GM15510 (cell line): Measurements from ENCODE around the gene PRKD3.

Experiments used
- POLR2A ChIP-seq: IDR thresholded peaks from 3 replicates; pipeline ENCODE4 v1.6.1; 2011; ENCODE audit warnings: borderline replicate concordance; ENCODE audit not compliant: insufficient read length; ENCODE audit errors: extremely low read depth

PRKD3 gene

GRCh38 chr2:37354531-37354930 lies 29.9 kb upstream of the PRKD3 start:
- TF ChIP-seq POLR2A = no peak

GRCh38 chr2:37350034-37350433 lies 25.4 kb upstream of the PRKD3 start:
- TF ChIP-seq POLR2A = no peak

DNA sequence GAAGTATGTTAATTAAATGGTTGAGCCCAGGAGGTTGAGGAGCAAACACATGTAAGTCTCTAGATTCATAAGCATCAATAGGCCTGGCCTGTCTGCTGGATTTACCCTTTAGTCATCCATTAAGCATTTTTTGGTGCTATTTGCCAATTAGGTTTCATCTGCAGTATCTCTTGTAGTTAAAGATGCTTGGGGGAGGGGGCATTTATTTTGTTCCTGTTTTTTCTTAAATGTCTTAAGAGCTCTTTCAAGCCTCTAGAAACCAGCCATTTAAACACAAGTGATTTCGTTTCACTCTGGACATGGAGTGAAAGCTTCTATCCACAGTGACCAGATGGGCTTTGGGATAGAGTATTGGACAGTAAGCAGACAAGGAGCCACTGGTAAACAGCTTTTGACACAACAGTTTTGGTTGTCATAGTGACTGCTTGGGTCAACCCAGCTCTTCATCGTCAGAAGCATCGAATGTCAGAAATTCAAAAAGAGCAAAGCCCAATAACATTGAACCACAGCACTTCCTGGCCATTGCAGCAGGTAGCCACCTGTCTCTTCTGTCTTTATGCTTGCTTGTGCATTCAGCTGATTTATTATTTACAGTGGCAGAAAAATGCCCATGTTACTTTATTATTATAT lies 24.7 kb upstream of the PRKD3 start:
- no peak for TF ChIP-seq POLR2A

GRCh38 chr2:37348155-37348554 lies 23.5 kb upstream of the PRKD3 start:
- no peak for TF ChIP-seq POLR2A

DNA sequence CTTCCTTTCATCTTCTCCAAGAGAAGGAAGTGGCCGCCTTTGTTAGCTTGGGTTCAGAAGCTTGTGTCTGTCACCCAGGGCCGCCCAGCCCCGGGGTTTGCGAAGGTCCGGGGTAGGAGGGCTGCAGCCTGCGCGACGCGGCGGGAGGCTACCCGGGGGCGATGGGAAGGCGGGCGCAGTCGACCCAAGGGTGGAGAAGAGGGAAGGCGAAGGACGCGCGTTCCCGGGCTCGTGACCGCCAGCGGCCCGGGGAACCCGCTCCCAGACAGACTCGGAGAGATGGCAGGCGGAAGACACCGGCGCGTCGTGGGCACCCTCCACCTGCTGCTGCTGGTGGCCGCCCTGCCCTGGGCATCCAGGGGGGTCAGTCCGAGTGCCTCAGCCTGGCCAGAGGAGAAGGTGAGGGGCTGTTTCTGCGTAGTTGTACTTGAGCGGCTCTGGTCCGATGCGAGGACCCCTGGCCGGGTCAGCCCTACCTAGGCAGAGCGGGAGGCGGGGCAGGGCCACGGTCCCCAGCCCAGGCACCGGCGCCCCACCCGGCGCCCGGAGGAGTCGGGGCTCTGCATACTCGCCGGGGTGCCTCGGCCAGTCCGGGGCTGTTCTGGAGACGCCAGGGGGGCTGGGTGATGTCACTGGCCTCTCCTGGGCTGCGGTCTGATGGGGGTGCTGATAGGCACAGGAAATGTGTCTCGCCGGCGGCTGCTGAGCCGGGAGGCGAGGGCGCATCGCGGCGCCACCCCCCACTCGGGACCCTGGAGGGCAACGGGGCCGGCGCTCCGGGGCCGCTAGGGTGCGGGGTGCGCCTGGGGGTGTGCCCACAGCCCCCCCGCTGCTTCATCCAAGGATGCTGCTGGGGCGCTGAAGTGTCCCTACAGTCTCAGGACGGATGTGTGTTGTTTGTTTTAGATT lies 20.1 kb upstream of the PRKD3 start, which contains the start of gene QPCT:
TSS of gene QPCT (plus strand) at position 178 of the 909 bp plus-strand sequence. CDS start at position 280, 102 bp downstream.
- TF ChIP-seq POLR2A = no peak

GRCh38 chr2:37343537-37344434 lies 19.2 kb upstream of the PRKD3 start:
- TF ChIP-seq POLR2A = no peak

GRCh38 chr2:37342591-37343220 lies 18.1 kb upstream of the PRKD3 start:
- TF ChIP-seq POLR2A = no peak

GRCh38 chr2:37340637-37341036 lies 16.0 kb upstream of the PRKD3 start:
- no peak for TF ChIP-seq POLR2A

DNA sequence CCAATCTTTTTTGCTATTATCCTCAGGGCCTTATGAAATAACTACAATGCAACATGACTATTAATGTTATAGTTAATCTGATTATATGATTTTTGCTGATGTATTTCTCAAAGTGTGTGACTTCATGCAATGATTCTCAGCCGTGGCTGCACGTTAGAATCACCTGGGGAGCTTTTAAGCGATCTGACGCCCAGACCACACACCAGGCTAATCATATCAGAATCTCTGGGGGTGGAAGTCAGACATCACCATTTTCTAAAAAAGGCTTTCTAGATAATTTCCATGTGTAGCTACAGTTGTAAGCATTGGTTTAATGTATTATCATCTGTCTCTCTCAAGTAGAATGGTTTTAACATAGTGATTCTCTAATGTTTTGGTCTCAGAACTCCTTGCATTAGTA lies 14.3 kb upstream of the PRKD3 start:
- no peak for TF ChIP-seq POLR2A

DNA sequence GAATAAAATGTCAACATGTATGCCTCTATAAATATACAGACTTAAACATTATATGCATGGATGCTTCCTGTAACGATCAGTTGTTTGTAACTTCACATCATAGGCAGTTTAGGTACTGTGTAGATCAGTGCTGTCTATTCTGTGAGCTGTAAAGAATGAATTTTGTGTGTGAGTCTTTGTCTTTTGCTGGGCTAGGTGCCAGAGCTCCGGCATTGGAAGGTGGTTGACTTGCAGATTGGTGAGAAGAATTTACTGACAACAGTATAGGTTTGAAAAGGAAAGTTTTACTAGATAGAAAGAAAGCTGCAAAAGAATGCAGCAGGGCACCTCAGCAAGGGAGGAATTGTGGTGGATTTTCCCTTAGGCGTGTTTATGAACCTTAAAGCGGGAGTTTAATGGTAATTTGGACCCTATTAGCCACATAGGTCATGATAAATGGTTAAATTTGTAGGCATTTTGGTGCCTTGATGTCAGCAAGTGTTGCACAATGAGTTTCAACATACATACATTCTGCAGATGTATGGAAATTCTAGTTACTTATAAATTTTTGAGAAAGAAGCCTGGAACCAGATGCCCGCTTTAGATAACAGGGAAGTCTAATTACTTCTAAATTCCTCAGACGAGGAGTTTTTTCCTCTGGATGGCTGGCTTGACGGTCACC lies 13.1 kb upstream of the PRKD3 start:
- TF ChIP-seq POLR2A = no peak

DNA sequence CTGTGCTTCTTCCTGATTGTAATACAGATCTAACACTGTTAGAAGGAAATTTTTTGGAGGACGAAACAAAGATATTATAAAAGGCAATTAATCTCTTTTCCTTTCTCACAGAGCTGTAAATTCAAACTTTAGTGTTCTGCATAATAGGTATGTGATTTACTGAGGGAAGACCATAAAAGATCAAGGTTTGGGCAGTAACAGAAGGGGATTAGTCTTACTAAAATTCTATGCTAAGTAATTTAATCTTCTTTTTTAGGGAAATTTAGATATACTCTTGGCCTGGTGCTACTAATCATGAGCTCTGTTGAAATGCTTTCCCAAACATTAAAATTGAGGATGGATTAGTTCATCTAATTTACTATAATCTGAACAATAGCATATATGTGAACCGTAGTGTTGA lies 11.0 kb upstream of the PRKD3 start:
- TF ChIP-seq POLR2A = no peak

DNA sequence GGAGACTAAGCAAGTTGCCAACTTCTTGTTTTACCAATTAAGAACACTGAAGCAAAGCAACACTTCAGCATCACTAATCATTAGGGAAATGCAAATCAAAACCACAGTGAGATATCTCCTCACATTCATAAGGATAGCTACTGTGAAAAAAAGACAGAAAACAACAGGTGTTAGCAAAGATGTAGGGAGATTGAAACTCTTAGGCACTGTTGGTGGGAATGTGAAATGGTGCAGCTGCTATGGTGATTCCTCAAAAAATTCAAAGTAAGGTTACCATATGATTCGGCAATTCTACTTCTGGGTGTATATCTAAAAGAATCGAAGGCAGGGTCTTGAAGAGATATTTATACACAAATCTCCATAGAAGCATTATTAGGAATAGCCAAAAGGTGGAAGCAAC lies 8.6 kb upstream of the PRKD3 start:
- TF ChIP-seq POLR2A = no peak

GRCh38 chr2:37332560-37332959 lies 7.9 kb upstream of the PRKD3 start:
- no peak for TF ChIP-seq POLR2A

DNA sequence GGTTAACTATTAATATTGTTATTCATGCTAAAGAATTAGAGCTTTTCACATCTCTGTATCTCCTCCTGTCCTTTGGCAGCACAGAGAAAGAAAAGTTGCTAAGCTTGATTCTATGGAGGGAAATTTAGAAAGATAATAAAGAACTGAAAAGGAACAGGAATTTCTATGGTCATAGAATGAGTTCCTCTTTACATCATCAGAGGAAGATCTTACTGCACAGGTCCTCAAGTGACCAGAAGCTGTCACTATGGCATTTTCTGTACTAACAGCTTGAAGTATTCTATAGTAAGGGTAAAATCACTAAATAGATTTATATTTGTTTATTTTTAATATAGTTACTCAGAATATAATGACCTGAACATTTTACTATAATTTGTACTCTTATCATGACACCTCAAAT lies 6.0 kb upstream of the PRKD3 start:
- TF ChIP-seq POLR2A = no peak
